ENCODE measurements around the gene MRRF.

The MRRF gene

GRCh38 chr9:122234022-122234748 lies 30.5 kb upstream of the MRRF start:
- CTCF ChIA-PET: no interaction called here
- TF ChIP-seq TARDBP (IDR thresholded peaks at IDR 0.05): no peak
- TF ChIP-seq CTBP1 (IDR thresholded peaks at IDR 0.05; ENCODE audit: borderline replicate concordance): no peak
- TF ChIP-seq ZNF384 (IDR thresholded peaks at IDR 0.05): no peak
- no peak for TF ChIP-seq LEF1 (IDR thresholded peaks at IDR 0.05; ENCODE audit: borderline replicate concordance)
- POLR2A ChIA-PET: no interaction called here
- no peak for DNase-seq (ENCODE audit: extremely low spot score)

DNA sequence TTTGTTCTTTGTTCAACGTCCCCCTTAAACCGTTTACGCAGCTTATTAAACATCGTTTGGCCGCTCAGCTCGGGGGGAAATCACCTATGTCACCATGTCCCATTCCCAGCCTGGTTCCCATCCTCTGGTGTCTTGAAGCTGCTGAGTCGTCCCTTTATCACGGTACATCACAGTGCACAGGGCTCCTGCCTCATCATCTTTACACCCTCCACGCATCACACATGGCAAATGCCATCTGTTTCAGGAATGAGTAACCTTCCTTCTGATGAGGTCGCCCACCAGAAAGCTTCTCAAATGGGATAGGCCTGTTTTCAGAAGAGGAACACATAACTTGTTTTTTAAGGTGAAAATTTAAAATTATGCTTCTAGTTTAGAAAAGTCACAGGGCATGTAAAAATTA lies 28.0 kb upstream of the MRRF start:
- POLR2A ChIA-PET: no interaction called here
- TF ChIP-seq SP1 (IDR thresholded peaks at IDR 0.05): no peak
- no peak for TF ChIP-seq L3MBTL2 (conservative IDR thresholded peaks at IDR 0.05)
- TF ChIP-seq FOXM1 (IDR thresholded peaks at IDR 0.05; ENCODE audit: borderline replicate concordance): no peak
- no peak for TF ChIP-seq BHLHE40 (IDR thresholded peaks at IDR 0.05; ENCODE audit: borderline replicate concordance)
- no peak for TF ChIP-seq CTBP1 (IDR thresholded peaks at IDR 0.05; ENCODE audit: borderline replicate concordance)
- TF ChIP-seq PKNOX1 (IDR thresholded peaks at IDR 0.05): no peak
- no peak for TF ChIP-seq FOXK2 (IDR thresholded peaks at IDR 0.05)
- no peak for TF ChIP-seq TARDBP (IDR thresholded peaks at IDR 0.05)
- TF ChIP-seq FOXA1 (IDR thresholded peaks at IDR 0.05): no peak
- no peak for TF ChIP-seq ARNT (IDR thresholded peaks at IDR 0.05)
- TF ChIP-seq NFRKB (IDR thresholded peaks at IDR 0.05): no peak
- no peak for TF ChIP-seq SUZ12 (IDR thresholded peaks at IDR 0.05)
- TF ChIP-seq ELF4 (IDR thresholded peaks at IDR 0.05): no peak
- TF ChIP-seq HDGF (IDR thresholded peaks at IDR 0.05; ENCODE audit: borderline replicate concordance): no peak
- TF ChIP-seq ZNF384 (IDR thresholded peaks at IDR 0.05): no peak
- TF ChIP-seq LEF1 (IDR thresholded peaks at IDR 0.05; ENCODE audit: borderline replicate concordance): no peak
- no peak for DNase-seq (ENCODE audit: extremely low spot score)
- CTCF ChIA-PET: no interaction called here

DNA sequence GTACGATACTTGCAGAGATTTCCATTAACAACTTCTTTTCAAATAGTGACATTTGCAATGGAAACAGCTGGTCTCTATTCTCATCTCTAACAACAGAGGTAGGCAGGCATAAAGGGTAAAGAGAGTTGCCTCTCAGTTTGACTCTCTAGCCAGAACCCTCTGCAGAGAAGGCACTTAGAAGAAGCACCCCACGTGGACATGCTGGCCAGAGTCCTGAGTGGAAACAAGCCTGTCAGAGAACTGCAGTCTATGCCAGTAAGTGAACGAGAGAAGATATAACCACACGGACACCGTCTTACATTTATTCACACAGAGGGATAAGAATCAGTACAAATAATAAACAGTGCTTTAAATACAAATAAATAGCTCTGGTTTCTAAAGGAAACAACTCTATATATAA lies 25.0 kb upstream of the MRRF start:
- POLR2A ChIA-PET: no interaction called here

GRCh38 chr9:122244349-122244748 lies 20.3 kb upstream of the MRRF start:
- no peak for DNase-seq (ENCODE audit: extremely low spot score)
- CTCF ChIA-PET: no interaction called here
- POLR2A ChIA-PET: no interaction called here
- no peak for TF ChIP-seq ARNT (IDR thresholded peaks at IDR 0.05)
- no peak for TF ChIP-seq PKNOX1 (IDR thresholded peaks at IDR 0.05)
- TF ChIP-seq FOXK2 (IDR thresholded peaks at IDR 0.05): no peak
- no peak for TF ChIP-seq FOXA1 (IDR thresholded peaks at IDR 0.05)
- no peak for TF ChIP-seq SUZ12 (IDR thresholded peaks at IDR 0.05)
- no peak for TF ChIP-seq ELF4 (IDR thresholded peaks at IDR 0.05)
- no peak for TF ChIP-seq BHLHE40 (IDR thresholded peaks at IDR 0.05; ENCODE audit: borderline replicate concordance)

More for the DNA sequence above, 25.0 kb upstream of the MRRF start:
- TF ChIP-seq NFRKB (IDR thresholded peaks at IDR 0.05) (no peak), FOXK2 (IDR thresholded peaks at IDR 0.05) (no peak), CTBP1 (IDR thresholded peaks at IDR 0.05; ENCODE audit: borderline replicate concordance) (no peak), ZNF384 (IDR thresholded peaks at IDR 0.05) (no peak)
- CTCF ChIA-PET: interaction anchor here (0.6 kb wide), 1 partner anchor 780 kb away, joined by 3 read pairs; no protein-coding TSS in a partner anchor
- DNase-seq (ENCODE audit: extremely low spot score): no peak

DNA sequence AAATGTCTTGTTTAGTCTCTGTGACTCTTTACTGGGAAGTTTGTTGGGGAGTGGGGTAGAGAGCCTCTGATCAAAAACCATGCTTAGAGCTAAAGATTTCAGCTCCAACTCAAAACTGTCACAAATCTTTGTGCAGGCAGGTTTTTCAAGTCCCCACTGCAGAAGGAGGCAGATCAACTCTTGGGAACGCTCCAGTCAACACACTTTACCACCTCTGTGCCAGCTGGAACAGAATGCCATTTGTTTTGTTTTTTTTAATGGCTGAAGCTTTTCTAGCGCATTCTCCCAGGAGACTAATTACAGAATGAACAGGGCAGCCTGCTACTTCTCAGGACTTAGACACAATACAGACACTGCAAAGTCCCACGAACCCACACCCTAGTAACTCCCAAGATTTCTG lies 18.0 kb upstream of the MRRF start:
- no peak for TF ChIP-seq PKNOX1 (IDR thresholded peaks at IDR 0.05)
- no peak for TF ChIP-seq BHLHE40 (IDR thresholded peaks at IDR 0.05; ENCODE audit: borderline replicate concordance)
- TF ChIP-seq ZNF384 (IDR thresholded peaks at IDR 0.05): no peak
- no peak for TF ChIP-seq FOXK2 (IDR thresholded peaks at IDR 0.05)
- no peak for TF ChIP-seq NFRKB (IDR thresholded peaks at IDR 0.05)
- TF ChIP-seq SUZ12 (IDR thresholded peaks at IDR 0.05): no peak
- no peak for TF ChIP-seq CTBP1 (IDR thresholded peaks at IDR 0.05; ENCODE audit: borderline replicate concordance)
- no peak for TF ChIP-seq HDGF (IDR thresholded peaks at IDR 0.05; ENCODE audit: borderline replicate concordance)
- no peak for TF ChIP-seq TARDBP (IDR thresholded peaks at IDR 0.05)
- POLR2A ChIA-PET: no interaction called here
- DNase-seq (ENCODE audit: extremely low spot score): no peak
- CTCF ChIA-PET: interaction anchor here (0.7 kb wide), 1 partner anchor 122 kb away, joined by 3 read pairs; no protein-coding TSS in a partner anchor

DNA sequence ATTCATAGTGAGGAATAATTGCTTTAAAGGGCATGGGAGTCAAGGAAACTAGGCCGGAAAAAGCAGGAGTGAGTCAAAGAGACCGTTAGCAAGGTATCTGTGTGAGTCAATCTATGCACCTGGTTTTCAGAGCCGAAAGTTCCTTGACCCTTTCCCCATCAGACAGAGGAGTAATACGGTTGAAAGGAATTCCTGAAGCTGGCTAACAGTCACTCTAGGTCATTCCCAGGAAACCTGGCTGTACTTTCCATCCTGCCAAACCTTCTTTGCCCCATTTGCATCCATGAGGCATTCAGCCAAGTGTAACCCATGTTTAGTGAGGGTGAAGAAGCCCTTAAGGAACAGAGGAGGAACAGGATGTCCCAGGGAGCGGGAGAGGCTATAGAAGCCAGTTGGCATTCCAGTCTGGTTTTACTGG lies 16.2 kb upstream of the MRRF start:
- no peak for DNase-seq (ENCODE audit: extremely low spot score)

More for the DNA sequence above, 16.2 kb upstream of the MRRF start:
- CTCF ChIA-PET: no interaction called here
- POLR2A ChIA-PET: no interaction called here
- no peak for TF ChIP-seq FOXA1 (IDR thresholded peaks at IDR 0.05)
- TF ChIP-seq ELF4 (IDR thresholded peaks at IDR 0.05): no peak
- no peak for TF ChIP-seq ARNT (IDR thresholded peaks at IDR 0.05)
- no peak for TF ChIP-seq SUZ12 (IDR thresholded peaks at IDR 0.05)
- no peak for TF ChIP-seq ZNF384 (IDR thresholded peaks at IDR 0.05)
- no peak for TF ChIP-seq TARDBP (IDR thresholded peaks at IDR 0.05)
- TF ChIP-seq HDGF (IDR thresholded peaks at IDR 0.05; ENCODE audit: borderline replicate concordance): no peak
- TF ChIP-seq LEF1 (IDR thresholded peaks at IDR 0.05; ENCODE audit: borderline replicate concordance): no peak
- TF ChIP-seq SP1 (IDR thresholded peaks at IDR 0.05): no peak
- no peak for TF ChIP-seq L3MBTL2 (conservative IDR thresholded peaks at IDR 0.05)
- TF ChIP-seq CTBP1 (IDR thresholded peaks at IDR 0.05; ENCODE audit: borderline replicate concordance): no peak
- TF ChIP-seq FOXM1 (IDR thresholded peaks at IDR 0.05; ENCODE audit: borderline replicate concordance): no peak
- no peak for TF ChIP-seq PKNOX1 (IDR thresholded peaks at IDR 0.05)
- TF ChIP-seq NFRKB (IDR thresholded peaks at IDR 0.05): no peak
- TF ChIP-seq BHLHE40 (IDR thresholded peaks at IDR 0.05; ENCODE audit: borderline replicate concordance): no peak
